Hindlimb muscle (tissue), 1 donor: ENCODE data around the gene CD200R1L. TPM values are rescaled to one million over a fixed set of nuclear protein-coding genes. Genes with fewer than 3 reads are reported as not detected.

Experiments used
- DNase-seq: peaks from one replicate; pipeline ENCODE4 v3.0.0-alpha.2; 2013
- polyA plus RNA-seq: library from polyadenylated mRNA; unstranded; fragments of 120-200 nt; gene quantifications from one replicate; pipeline ENCODE4 v1.2.1, GENCODE V29; 2013; ENCODE audit not compliant: insufficient read length

Gene CD200R1L
- polyA plus RNA-seq, 1 donor, result not detected

DNA sequence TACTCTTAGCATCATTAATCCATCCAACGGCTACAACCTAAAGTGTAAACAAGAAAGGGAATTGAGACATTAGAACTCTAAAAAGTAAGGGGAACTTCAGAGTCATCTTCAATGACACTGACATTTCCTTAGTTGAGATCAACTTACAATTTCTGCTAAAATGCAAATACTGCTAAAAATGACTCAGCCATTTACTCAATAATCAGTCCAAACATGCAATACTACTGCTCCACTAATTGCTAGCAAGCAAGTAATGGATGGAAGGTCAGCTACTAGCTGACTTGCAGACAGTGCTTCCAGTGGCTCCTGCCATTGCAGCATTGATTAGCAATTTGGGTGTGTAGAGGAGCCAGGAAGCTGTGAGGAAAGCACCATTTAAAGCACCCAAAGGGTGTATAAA lies 28.4 kb downstream of the CD200R1L start:
- DNase-seq, result no peak

DNA sequence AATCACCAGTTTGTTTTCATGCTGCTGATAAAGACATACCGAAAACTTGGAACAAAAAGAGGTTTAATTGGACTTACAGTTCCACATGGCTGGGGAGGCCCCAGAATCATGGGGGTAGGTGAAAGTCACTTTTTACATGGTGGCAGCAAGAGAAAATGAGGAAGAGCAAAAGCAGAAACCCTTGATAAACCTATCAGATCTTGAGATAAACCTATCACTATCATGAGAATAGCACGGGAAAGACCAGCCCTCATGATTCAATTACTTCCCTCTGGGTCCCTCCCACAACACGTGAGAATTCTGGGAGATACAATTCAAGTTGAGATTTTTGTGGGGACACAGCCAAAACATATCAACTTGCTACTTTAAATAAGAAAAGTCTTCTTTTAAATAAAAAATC lies 28.9 kb downstream of the CD200R1L start:
- DNase-seq, result no peak

DNA sequence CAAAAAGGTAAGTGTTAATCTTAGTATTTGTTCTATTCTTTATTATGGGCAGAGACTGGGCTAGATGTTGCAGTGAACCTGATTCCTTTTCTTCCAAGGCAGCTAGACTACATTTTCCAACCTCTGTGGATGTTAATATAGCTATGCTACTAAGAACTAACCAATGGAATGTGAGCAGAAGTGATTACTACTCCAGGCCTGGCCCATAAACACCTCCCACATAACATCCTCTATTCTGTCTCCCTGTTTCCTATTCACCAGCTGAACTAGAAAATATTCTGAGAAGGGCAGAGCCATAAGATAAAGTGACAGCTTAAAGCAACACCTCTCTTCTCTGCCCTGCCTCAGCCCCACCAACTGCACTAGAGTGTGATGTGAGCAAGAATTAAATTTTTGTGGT lies 29.4 kb downstream of the CD200R1L start:
- no peak for DNase-seq

DNA sequence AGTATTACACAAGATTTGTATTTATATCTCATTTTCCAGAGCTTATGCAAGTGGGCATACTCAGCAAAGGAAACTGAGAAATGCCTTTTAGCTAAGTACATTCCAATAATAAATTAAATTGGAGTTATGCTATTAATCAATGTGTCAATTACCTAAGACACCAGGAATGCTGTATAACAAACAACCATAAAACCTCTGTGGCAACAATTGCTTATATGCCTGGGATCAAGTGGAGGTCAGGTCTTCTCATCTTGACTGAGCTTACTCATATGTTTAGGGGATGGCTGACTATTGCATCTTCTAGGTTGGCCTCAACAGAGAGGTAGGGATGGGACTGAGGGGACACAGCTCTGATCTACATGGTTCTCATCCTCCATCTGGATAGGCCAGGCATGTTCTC lies 30.7 kb downstream of the CD200R1L start:
- DNase-seq, result no peak

DNA sequence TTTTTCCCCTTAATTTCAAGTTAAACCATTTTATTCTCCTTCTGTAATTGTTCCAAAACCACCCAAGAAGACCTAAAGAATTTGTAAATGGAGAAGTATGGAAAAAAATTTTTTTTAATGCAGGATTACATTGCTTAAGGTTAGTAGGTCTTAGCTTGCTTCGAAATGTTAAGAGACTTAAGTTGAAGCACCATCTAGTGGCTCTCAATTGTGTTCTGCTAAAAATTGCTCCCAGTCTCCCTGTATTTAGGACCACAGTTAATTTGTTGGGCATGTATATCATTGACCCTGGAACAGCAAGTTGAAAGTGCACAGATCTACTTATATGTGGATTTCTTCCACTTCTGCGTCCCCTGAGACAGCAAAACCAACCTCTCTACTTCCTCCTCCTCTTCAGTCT lies 32.4 kb downstream of the CD200R1L start:
- DNase-seq, result peak; percentile 44

DNA sequence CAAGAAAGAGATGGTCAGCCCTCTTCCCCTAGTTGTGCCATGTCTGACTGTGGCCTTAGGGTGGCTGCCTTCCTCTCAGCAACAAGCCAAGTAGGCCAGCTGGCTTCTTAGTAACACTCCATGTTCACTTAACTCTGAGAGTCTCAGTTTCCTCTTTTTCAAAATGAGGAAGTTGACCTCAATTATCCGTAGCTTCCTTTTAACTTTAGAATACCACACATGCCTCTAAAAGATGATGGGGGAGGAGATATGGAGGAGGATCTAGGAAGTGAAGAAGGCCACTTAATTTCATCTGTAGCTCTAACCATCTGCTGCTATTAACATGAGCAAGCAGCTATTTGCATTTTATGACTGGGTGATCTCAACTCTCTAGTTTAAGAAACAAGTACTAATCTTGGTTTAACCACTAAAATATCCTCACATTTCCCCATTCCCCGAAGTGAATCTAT lies 32.9 kb downstream of the CD200R1L start:
- no peak for DNase-seq

DNA sequence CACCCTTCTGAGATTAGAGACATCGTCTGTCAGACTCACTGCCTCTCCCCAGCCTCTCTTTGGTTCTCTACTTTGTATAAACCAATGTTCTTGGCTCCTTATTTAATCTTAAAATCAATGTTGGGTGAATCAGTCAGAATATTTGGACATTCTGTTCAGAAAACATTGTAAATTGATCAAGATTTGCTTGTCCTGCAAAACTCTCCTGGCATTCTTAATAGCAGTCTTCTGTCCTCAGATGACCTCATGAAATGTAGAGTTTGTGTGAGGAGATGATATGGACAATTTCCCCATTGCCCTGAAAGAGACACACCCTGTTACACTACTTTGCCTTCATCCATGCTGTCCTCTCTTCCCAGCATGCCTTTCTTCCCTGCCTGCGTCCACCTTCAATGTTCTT lies 33.6 kb downstream of the CD200R1L start:
- DNase-seq, result no peak

DNA sequence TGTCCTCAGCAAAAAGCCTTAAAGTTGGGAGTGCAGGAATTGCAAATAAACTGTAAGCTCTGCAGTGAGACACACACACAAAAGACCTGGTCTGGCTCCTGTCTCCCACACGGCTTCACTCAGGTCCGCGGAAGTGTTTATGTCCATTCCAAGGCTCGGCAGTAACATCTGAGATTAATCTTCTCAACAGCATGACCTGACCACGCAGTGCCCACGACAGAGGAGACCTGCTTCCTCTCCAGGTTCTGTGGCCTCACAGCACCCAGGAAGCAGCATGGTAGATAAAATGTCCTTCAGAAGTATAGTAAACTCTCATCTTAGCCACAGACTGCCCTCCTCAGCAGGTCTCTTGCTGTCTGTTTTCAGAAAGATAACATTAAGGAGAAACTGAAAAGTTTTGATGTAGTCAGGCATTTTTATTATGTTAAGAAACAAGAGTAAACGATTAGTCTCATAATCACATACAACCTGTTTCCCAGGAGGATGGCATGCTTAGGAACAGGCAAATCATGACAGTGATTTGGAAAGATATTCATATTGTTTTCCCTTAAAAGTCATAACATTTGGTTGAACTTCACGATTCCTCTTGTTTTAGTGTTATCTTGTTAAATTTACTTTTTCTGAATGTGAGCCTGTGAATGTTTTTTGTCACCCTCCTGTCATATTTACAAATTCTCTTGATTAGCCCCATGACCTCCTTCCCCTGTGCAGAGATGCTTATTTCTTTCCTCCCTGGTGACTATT lies 34.6 kb downstream of the CD200R1L start:
- DNase-seq, result no peak

DNA sequence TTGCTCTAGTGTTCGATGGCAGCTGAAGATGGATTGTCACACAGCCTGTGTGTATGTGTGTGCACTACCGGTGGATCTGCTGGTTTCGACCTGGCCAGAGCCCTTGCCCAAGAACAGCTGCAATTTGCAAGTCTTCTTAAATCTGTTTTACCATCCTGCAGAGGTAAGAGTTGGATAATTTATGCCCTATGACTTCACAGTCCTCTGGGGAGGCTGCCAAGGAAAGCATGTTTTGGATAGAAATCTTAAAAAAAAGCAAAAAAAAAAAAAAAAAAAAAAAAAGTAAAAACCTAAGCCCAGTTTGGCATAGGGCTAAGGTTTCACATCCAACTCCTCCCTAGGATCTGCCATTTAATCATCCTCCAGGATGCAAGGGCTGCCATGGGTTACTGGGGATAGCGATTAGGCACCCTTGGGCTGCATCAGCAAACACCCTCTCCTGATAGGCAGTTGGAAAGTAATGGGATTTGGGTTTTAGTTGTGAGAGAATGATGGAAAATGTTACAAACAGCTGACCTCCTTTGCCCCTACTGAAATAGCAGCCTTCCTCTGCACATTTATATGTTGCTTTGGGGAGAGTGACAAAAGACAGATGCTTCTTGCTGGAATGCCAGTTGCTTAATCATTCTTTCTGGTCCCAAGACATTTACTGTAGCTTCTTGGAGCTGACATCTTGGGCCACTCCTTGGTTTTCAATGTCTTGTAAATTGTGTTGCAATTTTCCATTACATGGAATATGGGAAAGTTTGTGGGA lies 35.4 kb downstream of the CD200R1L start:
- peak; percentile 79 for DNase-seq

DNA sequence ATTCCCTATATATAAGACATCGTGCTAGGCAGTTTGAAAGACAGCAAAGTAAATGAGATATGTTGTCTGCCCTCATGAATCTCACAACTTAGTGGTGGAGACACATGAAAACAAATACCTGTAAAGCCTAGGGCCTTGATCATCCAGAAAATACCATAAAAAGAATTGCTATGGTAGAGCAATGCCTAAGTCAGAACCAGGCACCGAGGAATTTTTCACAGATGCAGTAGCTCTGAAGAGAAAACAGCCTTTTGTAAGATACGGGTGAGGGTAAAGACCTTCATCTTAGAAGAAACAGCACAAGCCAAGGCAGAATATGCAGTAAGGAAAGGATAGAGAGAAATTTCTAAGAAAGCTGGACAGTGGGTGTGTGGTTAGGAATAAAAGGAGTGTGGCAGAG lies 36.1 kb downstream of the CD200R1L start:
- no peak for DNase-seq

DNA sequence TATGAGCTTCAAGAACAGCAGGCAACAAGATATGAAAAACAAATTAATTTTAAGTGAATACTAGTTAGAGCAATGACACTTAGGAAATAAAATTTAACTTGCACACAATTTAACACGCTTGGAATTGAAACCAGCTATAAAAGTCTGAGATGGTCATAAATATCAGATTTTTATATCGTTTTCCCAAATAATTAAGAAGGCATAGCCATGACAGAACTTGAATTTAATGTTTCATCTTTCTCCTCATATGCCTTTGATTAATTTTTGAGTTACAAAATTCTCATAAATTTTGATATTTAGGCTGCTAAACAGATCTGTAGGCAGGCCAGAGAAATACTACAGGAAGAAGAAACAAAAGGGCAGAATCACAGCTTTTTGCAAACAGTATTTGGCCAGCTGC lies 38.5 kb downstream of the CD200R1L start:
- DNase-seq, result no peak

DNA sequence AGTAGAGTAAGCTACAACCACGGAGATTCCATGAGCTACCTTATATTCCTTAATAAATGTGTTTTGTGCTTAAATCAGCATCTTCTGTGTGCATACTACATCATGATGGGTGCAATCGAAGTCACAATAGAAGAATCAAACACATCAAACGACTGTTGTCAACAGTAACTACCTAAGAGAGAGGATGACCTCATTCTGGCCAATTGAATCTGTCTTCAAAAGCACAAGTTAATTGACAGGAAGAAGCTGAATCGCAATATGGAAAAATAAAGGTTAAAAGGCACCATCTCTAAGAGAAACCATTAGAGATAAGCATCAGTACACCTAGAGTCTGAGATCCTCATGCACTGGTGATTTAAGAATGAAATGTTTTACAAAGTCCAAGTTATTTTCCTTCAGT lies 39.0 kb downstream of the CD200R1L start:
- DNase-seq, result no peak

DNA sequence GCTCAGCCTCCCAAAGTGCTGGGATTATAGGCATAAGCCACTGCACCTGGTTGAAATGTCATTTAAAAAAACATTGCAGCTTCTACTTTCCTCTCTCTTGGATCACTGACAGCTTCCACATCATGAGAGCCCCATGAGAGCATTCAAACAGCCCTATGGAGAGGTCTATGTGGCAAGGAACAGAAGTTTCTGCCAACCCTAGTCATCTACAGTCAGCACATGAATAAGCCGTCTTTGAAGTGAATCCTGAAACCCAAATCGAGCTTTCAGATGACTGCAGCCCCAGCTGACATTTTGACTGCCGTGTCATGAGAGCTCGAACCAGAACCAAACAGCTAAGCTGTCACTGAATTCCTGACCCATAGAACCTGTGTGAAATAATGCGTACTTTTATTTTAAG lies 39.8 kb downstream of the CD200R1L start:
- DNase-seq, result no peak

DNA sequence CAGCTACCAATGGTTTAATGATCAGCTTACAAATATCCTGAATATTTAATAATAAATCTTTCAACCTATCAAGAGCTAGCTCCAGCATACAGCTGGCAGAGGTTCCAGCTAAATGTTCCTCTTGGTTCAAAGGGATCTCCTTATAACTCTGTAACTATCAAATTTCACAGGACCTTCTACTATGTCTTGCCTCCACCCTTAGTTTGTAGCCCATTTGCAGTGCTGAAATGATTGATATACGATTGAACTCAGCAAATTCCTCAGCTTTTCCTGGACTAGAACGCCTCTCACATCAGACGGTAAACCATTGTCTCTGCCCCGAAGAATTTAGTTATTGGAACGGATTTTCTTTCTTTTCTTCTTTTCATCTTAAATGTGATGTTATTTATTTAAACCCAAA lies 41.5 kb downstream of the CD200R1L start:
- DNase-seq, result no peak

DNA sequence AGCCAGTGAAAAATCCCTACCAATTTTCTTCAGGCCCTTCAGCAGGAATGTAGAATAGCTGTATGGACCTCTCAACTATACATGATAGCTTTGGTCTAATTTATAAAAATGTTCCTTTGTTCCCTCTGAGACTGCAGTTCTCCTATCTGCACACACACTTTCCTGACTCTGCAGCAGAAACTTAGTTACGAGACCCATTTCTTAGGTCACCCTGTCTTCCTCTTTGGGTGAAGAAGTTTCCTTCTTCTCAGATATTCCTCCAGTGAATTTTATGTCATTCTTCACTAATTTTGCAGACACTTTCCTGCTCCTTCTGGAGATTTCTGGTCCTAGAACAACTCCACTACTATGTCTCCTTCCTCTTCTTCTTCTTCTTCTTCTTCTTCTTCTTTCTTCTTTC lies 42.6 kb downstream of the CD200R1L start:
- no peak for DNase-seq

DNA sequence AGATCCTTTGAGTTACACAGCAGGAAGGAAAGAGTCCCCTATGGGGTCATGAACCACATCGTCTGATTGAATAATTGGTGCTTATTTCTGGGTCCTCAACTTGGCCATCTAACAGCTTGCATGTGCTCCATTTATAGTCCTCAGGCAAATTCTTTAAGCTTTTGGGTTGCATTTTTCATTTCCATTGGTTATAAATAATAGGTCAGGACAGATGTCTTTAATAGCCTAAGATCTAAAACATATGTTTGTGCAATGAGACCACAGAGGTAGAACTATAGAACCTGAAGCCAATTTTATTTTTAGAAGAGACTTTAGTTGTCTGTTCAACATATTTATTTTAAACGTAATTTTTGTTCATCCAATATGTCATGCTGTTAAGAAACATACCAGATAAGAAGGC lies 43.2 kb downstream of the CD200R1L start:
- no peak for DNase-seq

DNA sequence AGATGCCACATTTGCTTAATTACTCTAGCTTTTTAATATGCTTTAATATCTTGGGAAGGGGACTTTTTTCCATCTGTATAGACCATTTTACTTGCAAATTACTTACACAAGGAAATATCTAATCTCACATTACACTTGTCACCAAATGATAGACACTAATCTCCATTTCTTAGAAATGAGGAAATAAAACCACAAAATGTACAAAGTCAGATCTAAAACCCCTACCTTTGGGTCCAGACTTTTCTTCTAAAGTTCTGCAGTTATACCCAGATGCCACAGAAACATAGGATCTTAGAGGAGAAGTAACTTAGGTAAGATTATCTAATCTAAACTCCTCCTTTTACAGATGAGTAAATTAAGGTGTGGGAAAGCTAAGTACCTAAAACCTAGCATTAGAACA lies 44.3 kb downstream of the CD200R1L start:
- no peak for DNase-seq

DNA sequence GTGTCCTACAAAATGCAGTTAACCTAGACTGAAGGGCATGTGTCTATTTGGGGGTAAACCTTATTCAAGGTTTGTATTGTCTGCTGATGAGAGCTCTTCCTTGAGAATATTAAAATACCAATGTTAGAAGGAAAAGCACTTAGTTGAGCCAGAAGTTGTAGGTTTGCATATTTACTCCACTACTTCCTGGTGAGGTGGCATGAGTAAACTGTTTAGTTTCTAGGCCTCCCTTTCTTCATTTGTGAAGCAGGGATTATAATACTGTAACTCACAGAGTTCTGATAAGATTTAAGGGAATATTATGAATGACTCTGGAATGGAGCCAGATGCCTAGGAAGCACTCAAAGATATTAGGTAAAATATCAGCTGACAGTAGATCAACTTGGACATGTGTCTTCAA lies 46.7 kb downstream of the CD200R1L start:
- DNase-seq, result no peak

DNA sequence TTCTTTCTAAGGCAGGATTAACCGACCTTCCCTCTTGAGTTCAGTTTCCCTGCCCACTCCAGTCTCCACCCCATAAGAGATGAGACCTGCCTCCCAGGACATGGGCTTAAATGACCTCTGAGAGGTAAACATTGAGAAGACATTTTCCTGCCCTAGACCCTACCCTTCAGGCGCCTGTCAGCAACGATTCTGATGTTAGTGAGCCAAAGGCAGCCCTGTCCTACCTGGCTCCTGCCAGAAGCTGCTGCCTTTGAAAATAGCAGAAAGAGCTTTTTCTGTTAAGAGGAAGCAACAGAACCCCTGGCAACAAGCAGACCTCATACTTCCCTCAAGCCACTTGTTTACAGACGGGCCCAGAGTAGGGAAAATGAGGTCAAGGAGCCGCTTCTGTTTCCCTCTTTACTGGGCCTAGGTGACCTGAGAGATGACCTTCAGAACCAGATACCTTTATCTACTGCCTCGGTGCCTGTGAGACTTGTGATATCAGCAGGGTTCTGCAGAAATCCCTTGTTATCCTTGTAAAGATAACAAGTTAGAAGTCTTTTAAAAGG lies 52.0 kb downstream of the CD200R1L start:
- DNase-seq, result no peak

DNA sequence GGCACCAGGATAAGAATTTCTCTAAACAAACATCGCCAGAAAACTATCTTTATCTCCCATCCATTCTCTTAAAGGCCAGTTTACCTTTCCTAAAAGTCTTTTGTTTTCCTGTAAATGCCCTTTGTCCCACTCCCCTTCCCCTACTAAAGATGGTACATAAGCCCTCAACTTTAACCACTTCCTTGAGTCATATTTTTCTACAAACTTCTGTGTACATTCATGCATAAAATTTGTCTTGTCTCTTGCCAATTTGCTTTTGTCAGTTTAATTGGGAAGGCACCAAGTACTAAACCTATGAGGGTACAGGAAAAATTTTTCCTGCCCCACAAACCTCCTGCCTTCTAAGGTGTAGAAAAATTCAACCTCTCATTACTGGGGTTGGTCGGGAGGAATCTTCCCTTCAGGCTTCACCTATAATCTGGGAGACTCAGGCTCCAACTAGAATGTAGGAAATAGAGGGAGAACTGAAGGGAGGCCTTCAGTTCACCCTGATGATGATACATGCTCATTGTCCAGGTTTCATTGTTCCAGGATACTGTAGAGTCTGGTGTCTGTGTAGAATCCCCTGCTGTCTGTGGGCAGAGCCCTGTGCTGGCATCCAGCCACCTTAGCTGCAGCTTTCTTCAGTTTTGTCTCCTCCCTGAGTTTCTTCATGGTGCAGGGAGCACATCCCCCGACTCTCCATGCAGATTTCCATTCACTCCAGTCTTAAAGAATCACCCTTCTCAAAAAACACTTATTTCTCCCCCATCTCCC lies 53.2 kb downstream of the CD200R1L start:
- DNase-seq, result no peak

DNA sequence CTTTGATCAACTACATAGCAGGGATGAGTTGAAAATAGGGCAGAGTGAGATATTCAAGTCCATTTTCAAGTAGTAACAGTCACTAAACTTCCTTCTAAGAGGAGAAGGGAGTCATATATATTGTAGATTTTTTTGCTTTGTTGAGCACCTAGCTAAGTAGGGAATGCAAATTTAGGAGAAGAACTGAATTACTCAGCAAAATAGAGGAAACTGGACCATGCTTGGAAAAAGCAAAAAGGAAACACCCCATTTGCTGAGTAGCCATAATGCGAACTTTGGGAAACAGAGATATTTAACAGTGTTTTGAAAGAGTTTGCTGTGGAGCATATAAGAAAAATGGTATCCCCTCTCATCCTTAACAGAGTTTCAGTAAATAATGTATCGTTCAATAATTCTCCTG lies 54.9 kb downstream of the CD200R1L start:
- no peak for DNase-seq

DNA sequence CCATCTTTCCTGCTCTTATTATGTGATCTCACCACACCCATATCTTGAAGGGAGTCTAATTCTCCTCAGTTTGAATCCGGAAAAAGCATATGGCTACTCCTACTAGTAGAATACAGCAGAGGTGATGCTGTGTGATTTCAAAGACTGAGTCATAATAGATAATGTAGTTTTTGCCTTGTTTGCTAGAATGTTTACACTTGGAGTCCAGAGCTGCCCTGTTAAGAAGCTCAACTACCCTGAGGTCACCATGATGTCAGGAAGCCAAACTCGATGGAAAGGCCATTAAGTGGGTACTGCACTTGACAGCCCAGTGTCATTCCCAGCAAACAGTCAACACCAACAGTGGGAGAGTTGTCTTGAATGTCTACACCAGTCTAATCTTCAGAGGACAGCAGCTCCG lies 56.9 kb downstream of the CD200R1L start:
- DNase-seq, result no peak

DNA sequence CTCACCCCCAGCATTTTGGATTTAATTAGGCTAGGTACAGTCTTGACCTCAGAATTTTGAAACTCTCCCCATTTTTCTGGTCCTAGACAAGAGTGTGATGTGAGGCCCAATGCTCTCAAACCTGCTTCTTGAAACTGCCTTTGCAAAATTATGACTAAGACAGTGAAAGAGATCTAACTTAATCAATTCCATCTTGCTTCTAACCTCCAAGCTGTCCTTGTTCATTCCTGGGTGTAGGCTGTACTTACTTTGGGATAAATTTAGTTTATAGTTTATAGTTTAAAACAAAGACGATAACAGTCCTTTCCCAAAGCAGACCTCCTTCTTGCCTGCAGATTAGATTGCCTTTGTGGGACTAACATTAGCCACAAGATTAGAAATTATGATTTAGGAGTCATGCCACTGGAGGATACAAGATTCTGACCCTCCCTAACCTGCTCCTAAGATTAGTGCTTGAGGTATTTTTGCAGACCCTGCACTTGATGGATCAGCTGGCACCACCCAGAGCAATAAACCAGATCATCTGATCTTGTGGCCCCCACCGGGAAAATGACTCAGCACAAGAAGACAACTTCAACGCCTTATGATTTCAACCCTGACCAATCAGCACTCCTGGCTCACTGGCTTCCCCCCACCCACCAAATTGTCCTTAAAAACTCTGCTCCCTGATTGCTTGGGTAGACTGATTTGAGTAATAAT lies 59.6 kb downstream of the CD200R1L start:
- no peak for DNase-seq
